DLD1 (cell line): Measurements from ENCODE around the gene PACC1.

Experiments
- in situ Hi-C: cut with HindIII; loops from 2 replicates; pipeline ENCODE4 v1.10.0; 2017; ENCODE audit warnings: low sequenced_read_pairs

PACC1 gene

DNA sequence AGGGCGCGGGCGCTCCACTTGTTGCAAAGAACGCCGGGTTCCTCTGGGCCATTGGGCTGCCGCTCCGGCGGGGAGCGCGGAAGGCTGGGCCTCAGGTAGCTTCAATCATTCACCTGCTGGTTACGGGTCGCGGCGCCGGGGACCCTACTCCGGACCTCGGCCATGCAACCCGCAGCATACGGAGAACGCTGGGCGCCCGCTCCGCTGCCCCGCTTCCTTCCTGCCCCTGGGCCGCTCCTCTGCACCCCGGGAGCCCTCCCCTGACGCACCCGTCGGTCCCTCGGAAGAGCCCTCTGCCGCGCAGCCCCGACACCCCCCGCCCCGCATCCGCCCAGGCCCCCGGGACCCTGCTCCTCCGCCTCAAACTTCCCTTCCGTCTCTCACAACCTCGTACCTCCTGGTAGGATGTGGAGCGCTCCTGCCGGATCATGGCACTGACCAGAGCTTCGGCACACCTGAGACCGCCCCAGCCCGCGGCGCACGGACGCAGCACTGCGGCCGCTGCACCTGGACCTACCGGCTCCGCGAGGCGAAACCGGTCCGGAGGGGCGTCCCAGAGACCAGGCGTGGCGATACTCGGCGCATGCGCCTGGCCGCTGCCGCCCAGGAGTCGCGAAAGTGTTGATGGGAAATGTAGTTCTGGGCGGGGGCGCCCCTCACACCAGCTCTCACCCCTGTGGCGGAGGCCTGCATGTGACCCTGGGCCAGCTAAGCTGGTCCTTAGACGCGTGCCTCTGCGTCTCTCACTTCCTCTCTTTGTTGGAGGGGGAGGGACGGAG lies at the start of gene PACC1:
TSS of gene PACC1 (minus strand) at position 559 of the 779 bp plus-strand sequence. CDS start at position 430, 129 bp downstream.
- in situ Hi-C loops: no loop called here

- in situ Hi-C loops: loop anchor here (10.0 to 25.0 kb wide), 3 partner anchors 321 to 776 kb away; partner anchors contain the start of gene NEK2
These were observed 49.0 kb upstream of the PACC1 start for GRCh38 chr1:212463565-212464285.

GRCh38 chr1:212461916-212462660 lies 47.4 kb upstream of the PACC1 start:
- in situ Hi-C loops: loop anchor here (10.0 to 25.0 kb wide), 3 partner anchors 323 to 775 kb away; partner anchors contain the start of gene NEK2

DNA sequence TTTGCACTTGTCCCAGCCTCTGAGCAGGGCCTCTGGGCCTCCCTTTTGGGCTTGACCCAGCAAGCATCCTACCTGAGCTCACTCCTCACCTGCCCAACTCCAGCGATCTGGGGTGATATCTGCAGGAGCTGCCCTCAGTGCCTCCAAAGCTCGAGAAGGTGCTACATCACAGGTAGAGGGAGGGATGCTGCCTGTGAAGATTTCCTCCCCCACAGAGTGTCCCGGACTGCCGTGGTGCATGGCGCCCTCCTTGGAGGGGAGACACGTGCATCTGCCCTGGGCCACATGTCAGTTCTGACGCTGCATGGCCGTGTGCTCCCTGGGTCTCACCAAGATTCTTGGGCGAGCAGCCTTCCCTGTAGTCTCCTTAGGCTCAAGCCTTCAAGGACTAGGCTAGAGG lies 45.7 kb upstream of the PACC1 start:
- in situ Hi-C loops: loop anchor here (10.0 to 25.0 kb wide), 3 partner anchors 324 to 773 kb away; partner anchors contain the start of gene NEK2

GRCh38 chr1:212459656-212460055 lies 45.0 kb upstream of the PACC1 start:
- in situ Hi-C loops: loop anchor here (10.0 to 25.0 kb wide), 3 partner anchors 325 to 772 kb away; partner anchors contain the start of gene NEK2

DNA sequence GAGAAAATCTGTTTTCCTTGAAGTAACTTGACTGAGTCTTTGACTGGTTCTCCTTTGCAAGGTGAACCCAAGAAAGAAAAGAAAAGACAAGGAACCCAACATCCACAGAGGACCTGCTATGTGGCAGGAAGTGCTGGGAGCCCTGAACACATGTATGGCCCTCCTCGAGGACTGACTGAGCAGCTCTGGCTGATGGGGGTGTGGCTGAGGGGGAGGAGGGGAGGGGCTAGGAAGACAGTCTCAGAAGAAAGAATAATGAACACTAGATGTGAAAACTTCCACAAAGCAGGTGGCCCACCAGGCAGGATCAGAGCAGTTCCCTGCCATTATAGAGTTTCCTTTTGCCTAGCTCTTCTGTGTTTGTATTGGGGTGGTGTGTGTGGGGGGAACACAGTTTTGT lies 44.1 kb upstream of the PACC1 start:
- in situ Hi-C loops: loop anchor here (25.0 kb wide), 2 partner anchors 372 to 772 kb away; partner anchors contain the start of gene NEK2

GRCh38 chr1:212457740-212458338 lies 43.2 kb upstream of the PACC1 start:
- in situ Hi-C loops: loop anchor here (25.0 kb wide), 2 partner anchors 371 to 771 kb away; partner anchors contain the start of gene NEK2

DNA sequence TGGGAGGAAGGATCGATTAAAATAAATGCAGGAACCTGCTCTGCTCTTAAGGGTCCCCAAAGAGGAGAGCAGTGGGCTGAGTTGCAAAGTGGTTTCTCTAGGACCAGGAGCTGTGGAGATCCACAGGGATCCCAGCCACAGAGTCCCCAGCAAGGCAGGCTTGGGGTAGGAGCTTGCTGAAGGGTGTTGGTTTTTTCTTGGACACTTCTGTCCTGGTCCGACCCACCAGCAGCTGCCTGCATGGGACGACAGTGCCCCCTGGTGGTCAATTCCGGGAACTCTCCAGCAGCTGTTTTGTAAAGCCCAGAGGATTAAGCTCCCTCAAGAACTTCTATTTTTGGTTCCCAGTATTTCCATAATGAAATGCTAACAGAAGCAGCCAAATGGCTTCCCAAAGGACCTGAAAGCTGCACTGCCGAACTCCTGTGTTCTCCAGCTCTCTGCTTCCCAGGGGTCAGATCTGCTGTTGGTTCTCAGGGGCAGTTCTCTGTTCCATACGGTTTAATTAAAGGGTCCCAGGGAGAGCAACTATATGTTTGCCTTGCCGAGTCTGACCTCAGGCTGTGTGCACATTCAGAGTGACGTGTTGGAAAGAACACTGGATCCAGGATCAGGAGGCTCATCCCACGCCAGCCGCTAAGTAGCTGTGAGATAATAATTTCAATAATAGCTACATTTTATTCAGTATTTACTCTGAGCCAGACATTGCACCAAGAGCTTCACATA lies 41.3 kb upstream of the PACC1 start:
- in situ Hi-C loops: loop anchor here (25.0 kb wide), 2 partner anchors 369 to 769 kb away; partner anchors contain the start of gene NEK2

DNA sequence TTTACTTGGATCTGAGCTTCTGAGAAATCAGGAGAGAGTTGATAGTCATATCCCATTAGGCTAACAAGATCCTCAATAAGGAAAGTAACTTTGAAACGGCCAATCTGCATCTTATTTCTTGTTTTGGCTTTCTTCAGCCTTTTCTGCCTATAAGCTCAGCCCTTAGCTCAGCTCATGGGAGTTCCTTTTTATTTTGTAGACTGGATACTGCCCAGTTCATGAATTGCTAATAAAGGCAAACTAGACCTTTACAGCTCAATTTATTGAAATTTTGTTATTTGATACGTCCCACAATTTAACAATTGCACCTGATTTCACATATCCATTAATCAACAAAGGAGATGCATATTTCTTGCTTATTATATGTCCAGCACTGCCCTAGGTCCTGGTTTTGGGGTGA lies 40.7 kb upstream of the PACC1 start:
- in situ Hi-C loops: loop anchor here (25.0 kb wide), 2 partner anchors 368 to 768 kb away; partner anchors contain the start of gene NEK2

DNA sequence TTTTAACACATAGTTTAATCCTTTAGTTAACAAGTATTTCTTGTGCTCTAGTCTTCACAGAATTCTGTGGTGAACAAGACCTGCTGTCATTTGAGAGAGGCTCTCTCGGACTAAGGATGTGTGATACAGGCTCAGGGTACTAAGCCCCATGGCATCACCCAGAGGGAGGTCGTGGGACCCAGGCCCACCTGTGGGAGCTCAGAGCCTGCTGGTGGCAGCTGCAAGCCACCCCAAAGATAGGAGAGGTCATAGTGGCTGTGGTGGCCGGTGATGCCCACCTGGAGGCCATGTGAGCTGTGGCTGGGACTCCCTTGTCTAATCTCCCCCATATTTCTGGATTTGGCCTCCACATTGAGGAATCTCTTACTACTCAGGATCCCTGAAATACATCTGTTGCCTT lies 40.1 kb upstream of the PACC1 start:
- in situ Hi-C loops: loop anchor here (25.0 kb wide), 2 partner anchors 367 to 767 kb away; partner anchors contain the start of gene NEK2

GRCh38 chr1:212453156-212453857 lies 38.6 kb upstream of the PACC1 start:
- in situ Hi-C loops: loop anchor here (25.0 kb wide), 2 partner anchors 366 to 766 kb away; partner anchors contain the start of gene NEK2

DNA sequence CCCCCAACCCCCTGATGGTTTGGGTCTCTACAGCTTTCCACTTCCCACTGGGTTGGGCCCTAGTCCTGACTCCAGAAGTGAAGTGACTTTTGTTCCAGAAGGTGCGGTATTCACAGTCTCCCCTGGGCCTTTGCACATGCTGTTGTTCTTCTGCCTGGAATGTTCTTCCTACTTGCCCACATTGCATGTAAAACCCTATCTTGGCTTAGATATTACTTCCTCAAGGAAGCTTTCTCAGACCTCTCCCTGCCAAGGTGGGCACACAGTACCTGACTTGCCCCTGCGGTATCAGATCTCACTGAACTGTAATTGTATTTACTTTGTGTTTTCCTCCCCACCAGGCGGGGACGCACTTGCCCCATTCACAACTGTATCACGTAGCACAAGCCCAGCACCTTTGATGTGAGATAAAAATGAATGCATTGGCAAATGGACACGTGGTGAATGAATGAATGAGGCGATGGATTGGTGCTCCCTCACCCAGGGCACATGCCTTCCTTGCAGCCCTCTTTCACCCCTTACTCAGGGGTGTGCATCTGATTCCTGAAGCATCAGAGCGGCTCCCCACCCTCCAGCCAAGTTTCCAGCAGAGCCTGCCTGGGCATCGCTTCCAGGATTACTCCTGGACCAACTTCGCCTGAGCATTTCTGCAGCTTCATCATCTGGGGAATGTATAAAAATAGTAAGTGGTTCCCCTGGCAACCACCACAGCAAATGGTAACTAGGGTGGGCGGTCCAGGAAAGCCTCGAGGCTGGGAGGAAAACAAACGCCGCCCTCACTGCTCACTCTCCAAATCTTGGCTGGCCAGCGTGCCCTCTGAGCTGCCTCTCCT lies 37.9 kb upstream of the PACC1 start:
- in situ Hi-C loops: loop anchor here (25.0 kb wide), 2 partner anchors 365 to 765 kb away; partner anchors contain the start of gene NEK2

GRCh38 chr1:212451416-212452322 lies 37.0 kb upstream of the PACC1 start:
- in situ Hi-C loops: loop anchor here (25.0 kb wide), 2 partner anchors 364 to 764 kb away; partner anchors contain the start of gene NEK2

GRCh38 chr1:212450331-212450881 lies 35.7 kb upstream of the PACC1 start:
- in situ Hi-C loops: loop anchor here (25.0 kb wide), 2 partner anchors 363 to 763 kb away; partner anchors contain the start of gene NEK2

GRCh38 chr1:212447478-212447877 lies 32.8 kb upstream of the PACC1 start:
- in situ Hi-C loops: no loop called here

GRCh38 chr1:212446333-212446732 lies 31.6 kb upstream of the PACC1 start:
- in situ Hi-C loops: no loop called here
